Measurements from ENCODE around the gene APIP.

APIP gene

DNA sequence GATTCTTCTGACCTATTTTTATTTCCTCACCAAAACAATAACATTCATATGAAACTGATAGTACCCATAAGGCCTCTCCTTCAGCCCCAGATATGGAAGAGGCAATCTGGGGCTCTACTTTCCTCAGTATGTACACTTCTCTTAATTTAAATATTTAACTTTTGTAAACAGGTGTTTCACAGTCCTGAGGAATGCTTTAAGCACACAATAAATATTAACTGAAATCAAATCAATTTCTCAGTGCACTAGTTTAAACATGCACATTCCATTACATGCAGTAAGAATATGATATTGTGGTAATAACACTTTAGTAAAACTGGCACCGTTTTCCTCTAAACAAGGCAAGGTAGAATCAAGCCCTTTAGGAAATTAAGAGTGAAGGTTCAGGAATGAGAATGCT lies 28.9 kb downstream of the APIP start:
- DNase-seq, result no peak

DNA sequence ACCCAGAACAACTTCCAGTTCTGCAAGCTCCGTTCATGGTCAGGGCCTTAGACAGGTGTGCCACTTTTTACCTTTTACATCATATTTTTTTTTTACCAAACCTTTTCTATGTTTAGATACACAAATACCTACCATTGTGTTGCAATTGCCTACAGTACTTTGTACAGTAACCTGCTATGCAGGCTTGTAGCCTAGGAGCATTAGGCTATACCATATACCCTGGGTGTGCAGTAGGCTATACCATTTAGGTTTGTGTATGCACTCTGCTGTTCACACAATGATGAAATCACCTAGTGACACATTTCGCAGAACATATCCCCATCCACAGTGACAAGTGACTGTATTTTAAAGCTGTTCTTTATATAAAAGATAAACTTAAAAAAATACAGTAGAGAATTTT lies 29.6 kb downstream of the APIP start:
- no peak for DNase-seq

DNA sequence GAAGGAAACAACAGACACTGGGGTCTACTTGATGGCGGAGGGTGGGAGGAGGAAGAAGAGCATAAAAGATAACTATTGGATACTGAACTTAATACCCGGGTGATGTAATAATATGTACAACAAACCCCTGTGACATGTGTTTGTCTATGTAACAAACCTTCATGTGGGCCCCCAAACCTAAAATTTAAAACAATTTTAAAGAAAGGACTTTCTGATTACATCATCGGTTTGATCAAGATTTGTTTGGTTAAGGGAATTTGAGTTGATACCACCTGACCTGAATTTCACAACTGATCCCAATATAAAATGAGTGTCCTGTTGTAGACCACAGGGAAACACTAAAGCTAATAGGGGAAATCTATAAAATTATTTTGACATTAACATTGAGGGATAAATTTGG lies 34.3 kb downstream of the APIP start:
- DNase-seq, result no peak

DNA sequence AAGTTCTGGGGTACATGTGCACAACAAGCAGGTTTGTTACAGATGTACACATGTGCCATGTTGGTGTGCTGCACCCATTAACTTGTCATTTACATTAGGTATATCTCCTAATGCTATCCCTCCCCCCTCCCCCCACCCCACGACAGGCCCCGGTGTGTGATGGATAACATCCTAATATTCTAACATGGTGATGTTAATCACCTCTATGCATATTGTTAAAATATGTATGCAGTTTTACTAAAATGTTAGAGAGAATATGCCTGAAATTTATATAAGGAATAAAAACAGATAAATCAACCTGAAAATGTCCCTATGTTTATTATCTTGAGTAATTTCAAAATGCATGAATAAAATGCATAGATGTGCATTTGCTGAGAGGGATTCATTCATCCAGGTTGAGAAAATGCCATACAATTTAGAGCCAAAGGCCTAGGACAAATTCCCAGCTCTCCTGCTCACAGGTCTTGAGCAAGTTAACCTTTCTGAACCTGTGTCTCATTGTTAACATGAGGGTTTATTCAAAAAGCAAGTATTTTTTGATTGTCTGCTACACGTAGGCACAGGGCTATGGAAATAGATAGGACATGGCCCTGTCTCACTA lies 38.7 kb downstream of the APIP start:
- no peak for DNase-seq

DNA sequence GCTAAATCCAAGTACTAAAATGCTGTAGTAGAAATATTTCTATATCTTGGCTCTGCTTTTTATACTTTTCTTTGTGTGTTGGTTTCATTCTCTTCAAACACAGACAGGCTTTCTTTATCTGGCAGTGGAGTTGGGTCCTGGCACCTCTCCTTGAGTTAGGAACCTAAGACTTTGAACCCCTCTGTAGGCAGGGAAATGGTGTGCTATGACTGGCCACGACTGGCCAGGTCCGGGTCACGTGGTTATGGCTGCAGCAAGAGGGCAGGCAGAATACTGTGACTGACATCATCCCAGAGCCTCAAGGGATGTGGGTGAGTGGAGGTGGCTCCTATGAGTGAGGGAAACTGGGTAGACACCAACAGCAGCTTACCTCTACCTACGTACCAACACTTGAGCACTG lies 42.0 kb downstream of the APIP start:
- DNase-seq, result no peak

DNA sequence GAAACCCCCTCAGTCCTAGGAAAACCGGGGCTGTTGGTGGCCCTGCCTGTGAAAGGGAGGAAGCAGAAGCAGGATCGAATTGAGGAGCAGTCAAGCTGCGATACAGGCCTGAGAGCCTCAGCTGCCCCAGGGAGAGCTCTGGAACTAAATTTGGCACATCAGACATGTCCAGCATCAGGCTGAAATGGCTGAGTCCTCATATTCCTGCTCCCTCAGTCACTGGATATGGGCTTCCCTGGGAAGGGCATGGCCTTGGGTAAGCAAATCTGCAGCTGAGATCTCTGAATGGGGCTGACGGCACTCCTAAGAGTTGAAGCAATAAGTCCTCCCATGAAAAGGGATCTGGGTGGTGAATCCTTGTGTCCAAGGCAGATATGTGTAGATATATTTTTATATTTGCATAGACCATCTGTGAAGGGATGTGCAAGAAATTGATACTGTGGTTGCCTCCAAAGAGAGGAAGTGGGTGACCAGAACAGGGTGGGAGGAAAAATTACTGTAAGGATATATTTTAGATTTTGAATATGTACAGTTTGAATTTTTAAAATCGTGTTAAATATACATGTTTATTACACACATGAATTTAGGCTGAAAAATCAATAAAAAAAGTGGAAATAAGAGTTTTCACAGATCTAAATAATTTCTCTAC lies 45.5 kb downstream of the APIP start:
- no peak for DNase-seq

DNA sequence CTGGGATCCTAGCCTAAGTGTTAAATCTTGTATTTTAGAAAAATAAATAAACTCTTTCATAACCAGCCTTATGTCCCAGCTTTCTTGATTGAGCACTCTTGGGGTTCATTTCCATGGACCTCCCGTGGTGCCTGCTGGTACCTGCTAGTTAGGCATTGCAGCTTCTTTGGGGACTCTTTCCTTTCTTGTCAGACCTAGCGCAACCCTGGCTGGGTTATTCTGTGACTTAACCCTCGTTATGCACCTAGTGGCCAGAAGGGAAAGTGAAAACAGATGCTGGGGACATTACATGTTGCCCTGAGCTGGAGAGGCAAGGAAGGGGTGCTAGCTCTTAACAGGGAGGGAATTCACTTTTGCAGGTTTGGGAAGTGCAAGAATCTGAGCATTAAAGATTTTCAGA lies 46.8 kb downstream of the APIP start:
- DNase-seq, result no peak

DNA sequence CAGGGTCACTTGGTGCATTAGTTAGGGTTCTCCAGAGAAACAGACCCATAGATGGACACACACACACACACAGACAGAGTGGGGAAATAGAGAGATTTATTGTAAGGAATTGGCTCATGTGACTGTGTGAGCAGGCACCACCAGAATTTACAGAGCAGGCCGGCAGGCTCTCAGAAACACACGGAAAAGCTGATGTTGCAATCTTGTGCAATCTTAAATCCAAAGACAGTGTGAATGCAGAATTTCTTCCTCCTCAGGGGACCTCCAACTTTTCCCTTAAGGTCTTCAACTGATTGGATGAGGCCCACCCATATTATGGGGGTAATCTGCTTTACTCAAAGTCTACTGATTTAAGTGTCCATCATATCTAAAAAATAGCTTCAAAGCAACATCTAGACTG lies 49.8 kb downstream of the APIP start:
- DNase-seq, result no peak

DNA sequence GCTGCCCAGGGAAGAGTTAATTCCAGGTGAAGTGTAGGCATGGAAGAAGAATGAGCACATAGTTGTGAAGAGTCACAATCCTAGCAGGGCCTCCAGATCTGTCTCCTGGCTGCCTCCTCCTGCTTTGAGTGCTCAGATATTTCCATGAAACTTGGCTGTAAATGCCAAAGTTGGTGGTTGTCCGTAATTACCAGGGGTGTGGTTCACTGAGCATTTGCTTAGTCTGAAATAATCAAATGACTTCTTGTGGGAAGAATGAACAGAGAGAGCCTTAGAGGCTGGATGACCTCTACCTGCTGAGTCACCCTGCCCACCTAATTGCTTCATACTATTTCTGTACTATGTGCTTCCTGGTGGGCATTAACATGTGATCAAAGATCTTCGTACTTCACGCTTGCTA lies 50.9 kb downstream of the APIP start:
- DNase-seq, result no peak

DNA sequence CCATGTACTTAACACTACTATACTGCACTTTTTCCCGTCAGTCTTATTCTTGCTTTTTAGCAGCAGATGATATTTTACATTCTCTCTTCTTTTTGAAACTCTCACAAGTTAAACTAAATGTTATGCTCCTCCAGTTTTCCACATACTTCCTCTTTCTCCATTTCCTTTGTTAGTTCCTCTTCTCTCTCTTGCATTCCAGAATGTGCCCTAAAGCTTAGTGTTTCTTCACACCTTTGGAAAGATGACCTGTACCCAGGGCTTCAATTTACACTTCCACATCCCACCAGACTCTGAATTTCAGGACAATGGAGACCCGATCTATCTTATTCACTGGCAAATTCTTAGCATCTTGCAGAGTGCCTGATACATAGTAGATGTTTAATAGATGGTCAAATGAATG lies 51.8 kb downstream of the APIP start:
- no peak for DNase-seq

DNA sequence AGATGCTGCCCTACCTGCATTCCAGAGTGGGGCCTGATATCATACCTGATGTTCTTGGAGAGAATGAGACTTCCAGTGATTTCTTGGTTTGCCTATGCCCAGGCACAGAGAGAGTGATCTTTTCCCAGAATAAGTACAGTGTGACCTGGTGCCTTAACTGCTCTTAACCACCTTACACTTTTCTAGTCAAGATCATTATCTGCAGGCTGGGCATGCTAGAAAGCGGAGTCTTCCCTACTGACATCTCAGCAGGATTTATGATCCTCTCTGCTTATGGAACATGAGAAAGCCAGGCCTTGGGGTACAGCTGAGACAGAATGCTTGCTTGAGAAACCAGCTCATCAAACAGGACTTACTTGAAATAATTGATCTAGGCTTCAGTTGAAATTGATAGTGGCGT lies 53.1 kb downstream of the APIP start:
- DNase-seq, result no peak

DNA sequence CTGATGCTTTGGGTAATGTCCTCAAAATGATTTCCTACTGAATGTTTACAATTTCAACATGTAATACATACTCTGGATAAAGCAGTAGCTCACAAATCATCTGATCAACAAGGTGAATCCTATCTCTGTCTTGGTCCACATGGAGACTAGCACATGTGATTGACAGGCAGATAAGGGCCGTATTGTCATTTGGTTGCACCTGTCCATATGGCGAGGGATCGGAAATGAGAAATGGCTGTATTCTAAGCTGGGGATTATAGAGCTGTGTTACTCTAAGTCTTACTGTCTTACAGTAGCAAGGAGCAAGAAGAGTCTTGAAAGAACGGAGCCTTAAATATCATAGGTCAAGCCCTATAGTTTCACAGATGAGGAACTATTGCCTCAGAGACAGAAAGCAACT lies 55.7 kb downstream of the APIP start:
- DNase-seq, result no peak

DNA sequence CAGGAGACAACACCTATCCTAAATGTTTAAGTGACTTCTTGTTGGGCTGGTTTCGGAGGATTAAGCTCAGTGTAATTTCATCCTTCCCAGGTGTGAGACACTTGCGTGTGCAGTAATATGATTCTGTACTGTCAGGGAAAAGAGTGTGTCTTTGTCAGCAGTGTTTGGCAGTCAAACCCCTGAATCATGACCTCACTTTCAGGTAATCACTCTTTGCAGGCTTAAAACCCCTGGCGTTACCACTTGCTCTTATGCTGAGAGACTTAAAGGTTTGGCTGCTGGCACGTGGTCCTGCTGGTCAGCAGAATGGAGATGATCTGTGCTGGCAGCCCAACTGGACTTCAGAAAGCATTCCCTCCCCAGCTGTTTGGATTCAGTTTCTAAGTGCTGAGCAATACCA lies 56.1 kb downstream of the APIP start:
- no peak for DNase-seq

DNA sequence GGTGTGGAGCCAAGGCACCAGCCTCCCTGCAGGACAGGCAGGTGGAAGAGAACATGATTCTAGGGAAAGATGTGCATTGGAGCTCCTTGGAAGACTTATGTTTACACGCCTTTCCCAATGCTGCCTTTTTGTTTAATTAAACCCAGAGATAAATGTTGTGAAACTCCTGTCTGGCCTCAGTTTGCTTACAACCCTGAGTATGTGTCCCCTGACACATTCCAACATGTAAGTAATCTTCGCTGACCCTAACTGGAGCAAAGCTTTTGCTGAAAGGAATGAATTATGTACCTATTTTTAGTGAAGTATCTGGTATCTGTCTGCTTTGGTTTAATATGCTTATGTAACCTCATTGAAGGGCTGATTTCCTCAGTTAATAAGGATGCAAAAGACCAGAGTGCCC lies 56.7 kb downstream of the APIP start:
- no peak for DNase-seq

DNA sequence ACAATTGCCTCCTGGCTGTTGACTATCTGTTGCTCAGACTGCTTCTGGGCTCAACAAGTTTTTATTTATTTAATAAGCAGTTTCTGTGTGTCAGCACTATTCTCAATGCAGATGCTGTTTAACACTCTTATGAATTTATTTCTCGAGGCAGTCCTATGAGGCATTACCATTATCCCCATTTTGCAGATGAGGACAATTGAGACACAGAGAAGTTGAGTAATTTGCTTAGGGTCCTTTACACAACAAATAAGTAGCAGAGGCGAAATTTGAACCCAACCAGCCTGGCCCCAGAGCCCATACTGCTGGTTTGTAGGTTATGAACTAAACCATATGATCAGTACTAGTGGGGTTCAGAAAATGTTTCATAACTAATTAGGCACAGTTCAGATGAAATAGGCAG lies 58.7 kb downstream of the APIP start:
- no peak for DNase-seq

DNA sequence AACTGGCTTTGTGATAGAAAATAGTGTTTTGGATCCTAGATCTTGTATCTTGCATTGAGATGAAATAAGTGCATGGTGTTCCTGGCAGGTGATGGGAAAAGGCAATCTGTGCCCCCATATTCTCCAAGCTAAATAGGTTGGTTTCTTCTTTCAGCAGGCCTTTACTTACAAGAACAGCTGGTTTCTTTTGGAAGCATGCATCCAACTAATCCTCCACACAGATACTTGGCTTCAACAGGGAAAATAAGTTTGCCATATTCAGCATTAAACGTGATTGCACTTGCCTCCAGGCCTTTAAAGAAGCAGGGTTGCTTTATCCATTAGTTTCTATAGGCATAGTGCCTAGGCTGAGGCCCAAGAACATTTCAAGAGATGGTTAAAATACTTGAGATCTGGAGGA lies 59.9 kb downstream of the APIP start:
- no peak for DNase-seq

DNA sequence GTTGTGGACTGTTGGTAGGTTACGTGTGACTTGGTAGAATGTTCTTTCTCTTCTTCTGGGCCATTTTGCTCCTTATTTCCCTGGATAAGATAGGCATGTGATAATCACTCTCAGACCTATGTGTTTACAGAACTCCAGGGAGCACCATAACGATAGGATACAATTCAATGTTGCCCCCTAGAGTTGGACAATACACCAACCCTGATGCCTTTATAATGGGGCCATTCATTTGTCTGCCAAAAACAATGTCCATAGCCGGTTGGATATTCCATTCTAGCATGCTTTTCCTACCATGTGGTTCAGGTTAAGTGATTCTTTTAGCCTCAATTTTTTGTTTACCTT lies 60.5 kb downstream of the APIP start:
- no peak for DNase-seq

DNA sequence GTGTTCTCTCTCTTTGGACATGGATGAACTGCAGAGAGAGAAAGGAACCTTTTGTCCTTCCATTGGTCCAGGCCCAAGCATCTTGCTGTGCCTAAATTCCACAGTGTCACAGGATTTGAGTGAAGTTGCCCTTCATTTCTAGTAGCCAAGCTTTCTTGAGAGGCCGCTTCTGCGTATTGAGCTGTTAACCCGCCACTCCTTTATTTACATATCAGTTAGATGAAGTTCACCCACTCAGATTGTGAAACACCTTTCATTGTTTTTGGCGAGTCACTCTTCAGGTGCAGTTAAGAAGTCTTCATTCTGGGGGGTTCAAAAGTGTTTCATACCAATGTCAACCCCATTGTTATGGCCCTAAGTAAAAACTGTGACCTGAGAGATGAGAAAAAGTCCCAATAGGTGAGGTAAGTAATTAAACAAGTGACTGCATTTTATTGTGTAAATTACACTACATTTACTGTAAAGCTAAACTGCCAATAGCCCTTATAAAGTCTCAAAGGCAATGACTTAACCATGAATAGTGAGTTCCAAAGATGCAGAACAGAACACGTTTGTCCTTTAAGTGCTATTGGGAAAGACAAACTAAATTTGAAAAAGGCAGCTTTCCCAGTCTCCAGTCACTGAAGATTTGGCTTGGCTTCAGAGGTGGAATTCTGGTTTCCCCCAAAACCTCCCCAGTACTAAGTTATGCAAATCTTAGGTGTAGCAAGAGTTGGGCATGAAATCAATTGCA lies 61.0 kb downstream of the APIP start:
- DNase-seq, result no peak

DNA sequence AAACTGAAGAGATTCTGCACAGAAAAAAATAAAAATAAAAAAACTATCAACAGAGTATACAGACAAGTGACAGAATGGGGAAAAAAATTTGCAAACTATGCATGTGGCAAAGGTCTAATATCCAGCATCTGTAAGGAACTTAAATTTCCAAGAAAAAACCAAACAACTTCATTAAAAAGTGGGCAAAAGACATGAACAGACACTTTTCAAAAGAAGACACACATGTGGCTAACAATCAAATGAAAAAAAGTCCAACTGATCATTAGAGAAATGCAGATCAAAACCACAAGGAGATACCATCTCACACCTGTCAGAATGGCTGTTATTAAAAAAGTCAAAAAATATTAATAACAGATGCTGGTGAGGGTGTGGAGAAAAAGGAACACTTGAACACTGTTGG lies 64.3 kb downstream of the APIP start:
- DNase-seq, result no peak

DNA sequence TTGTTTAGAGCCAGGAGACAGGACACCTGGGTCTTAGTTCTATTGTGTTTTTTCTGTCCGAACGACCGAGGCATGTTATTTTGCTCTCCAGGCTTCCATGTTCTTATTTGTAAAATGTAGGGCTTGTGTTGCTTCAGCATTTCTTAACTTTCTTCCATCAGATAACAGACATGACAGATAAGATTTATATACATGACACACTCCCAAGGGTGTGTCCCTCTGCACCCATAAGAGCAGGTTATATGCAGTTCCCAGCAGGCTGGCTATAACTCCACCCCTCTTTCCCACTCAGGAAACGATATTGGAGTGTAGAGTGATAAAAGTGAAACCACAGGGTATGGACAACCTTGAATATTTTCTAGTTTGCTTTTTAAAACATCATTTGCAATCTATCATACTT lies 65.8 kb downstream of the APIP start:
- DNase-seq, result no peak

DNA sequence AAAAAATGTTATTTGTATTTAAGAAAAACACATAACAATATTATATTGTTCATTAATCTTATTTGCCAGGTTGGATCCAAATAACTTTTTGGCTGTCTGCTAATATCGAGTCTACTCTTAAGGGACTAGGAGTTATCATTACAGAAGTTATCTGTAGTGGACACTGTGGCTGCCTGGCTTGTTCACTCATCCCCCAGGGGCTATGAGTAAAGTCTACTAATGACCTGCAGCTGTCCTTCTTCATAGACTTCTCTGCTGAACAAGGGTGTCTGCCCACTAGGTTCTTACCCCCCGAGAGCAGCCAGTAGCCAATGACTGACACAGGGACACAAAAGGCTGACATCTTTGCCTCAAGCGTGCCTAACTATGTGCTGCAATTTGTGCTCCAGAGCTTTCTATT lies 69.7 kb downstream of the APIP start:
- no peak for DNase-seq

DNA sequence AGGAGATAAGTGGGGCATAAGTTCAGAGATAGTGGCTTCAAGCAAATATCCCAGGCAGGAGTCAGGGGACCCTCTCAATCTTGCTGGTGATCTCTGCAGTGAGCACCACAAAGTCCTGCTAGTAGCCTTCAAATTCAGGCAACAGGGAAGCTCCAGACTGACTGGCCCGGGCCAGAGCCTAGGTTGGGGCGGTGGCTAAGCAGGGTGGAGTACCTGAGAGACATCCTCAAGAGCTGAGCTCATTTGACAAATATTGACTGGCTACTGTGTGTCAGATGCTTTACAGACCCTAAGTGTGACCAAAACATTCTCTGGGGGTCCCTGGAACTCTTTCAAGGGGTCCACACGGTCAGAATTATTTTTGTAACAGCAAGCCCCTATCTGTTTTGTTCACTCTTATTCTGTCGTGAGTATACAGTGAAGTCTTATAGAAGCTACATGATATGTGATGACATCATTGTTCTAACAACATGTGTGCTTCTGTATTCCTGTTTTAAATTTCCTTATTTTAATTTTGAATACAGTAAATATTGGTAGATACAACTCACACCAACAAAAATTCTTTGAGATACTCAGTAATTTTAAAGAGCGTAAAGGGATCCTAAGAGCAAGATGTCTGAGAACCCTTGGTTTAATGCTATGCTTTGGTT lies 71.6 kb downstream of the APIP start:
- no peak for DNase-seq

DNA sequence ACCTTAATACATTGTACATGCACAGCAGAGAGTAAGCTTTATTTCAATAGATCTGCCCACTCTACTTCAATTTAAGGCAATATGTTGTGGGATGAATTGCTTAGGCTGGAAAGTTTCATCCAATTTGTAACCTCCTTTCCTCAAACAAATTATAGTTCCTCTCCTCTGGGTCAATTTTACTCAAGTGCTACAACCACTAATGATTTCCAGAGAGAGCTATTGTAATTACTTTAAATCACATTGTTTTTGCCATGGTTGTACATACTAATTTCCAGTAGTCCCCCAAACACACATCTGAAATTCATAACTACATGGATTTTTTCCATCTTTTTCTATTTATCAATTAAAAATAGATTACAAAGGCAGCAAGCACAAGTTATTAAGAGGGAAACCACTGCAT lies 72.9 kb downstream of the APIP start:
- DNase-seq, result no peak

Data from C1 segment of cervical spinal cord (tissue), 14 donors.